ENCODE results near the gene TRPM5.

- TF ChIP-seq CTCF (IDR thresholded peaks at IDR 0.05) (no peak), POLR2A (IDR thresholded peaks at IDR 0.05) (no peak)
Measured at GRCh38 chr11:2450321-2451041, 6.2 kb upstream of the TRPM5 start.

All from stomach (tissue), 4 donors.